ENCODE results near the gene DCAF12.

Gene DCAF12

DNA sequence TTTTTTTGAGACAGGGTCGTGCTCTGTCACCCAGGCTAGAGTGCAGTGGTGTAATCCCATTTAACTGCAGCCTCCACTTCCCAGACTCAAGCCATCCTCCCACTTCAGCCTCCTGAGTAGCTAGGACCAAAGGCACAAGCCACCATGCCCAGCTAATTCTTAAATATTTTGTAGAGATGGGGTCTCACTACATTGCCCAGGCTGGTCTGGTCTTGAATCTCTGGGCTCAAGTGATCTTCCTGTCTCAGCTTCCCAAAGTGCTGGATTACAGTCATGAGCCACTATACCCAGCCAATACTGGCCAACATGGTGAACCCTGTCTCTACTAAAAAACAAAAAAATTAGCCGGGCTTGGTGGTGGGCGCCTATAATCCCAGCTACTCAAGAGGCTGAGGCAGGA lies 6.8 kb downstream of the DCAF12 start:
- no peak for TF ChIP-seq JUND (IDR thresholded peaks at IDR 0.05; ENCODE audit: low read depth)
- in situ Hi-C loops (cut with HindIII; ENCODE audit: low pct_unique_long_range_greater_than_20kb, low sequenced_read_pairs) = no loop called here
- no peak for DNase-seq (ENCODE audit: low read depth in 1 of 2, low spot score in 1 of 2)

DNA sequence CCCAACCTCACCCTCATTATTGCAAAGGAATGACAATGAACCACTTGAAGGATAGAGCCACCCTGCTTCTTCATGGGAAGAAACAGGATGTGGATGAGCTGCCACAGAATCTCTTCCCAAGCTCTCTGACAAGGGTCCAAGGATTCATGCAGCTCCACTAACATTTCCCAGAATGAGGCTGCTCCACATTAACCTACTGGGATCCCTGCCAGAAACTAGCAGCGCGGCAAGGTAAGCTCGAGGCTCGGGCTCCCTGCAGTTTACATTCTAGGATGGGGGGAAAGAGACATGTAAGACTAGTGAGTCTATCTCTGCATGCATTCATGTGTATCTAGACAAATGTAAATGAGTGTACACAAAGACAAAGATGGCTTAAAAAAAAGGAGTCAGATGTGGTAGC lies 12.1 kb downstream of the DCAF12 start:
- no peak for DNase-seq (ENCODE audit: low read depth in 1 of 2, low spot score in 1 of 2)
- in situ Hi-C loops (cut with HindIII; ENCODE audit: low pct_unique_long_range_greater_than_20kb, low sequenced_read_pairs) = no loop called here
- TF ChIP-seq JUND (IDR thresholded peaks at IDR 0.05; ENCODE audit: low read depth) = no peak

DNA sequence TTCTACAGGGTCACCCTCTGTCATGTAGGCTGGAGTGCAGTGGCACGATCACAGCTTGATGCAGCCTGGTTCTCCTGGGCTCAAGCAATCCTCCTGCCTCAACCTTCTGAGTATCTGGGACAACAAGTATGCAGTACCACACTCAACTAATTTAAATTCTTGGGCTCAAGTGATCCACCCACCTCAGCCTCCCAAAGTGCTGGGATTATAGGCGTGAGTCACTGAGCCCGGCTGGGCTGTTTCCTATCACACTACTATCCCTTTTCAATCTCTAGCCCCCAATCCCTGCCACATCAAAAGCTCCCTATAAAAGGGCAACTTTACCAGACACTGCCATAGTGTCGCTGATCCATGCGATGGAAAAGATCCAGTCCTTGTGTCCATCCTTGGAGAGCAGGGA lies 20.4 kb downstream of the DCAF12 start:
- DNase-seq (ENCODE audit: low read depth in 1 of 2, low spot score in 1 of 2) = no peak
- in situ Hi-C loops (cut with HindIII; ENCODE audit: low pct_unique_long_range_greater_than_20kb, low sequenced_read_pairs) = no loop called here

DNA sequence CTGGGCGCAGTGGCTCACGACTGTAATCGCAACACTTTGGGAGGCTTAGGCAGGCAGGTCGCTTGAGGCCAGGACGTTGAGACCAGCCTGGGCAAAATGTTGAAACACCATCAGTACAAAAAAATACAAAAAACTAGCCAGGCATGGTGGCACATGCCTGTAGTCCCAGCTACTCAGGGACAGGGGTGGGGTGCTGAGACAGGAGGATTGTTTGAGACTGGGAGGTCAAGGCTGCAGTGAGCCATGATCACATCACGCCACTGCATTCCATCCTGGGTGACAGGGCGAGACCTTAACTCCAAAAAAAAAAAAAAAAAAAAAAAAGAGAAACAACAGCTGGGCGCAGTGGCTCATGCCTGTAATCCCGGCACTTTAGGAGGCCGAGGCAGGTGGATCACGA lies 23.7 kb downstream of the DCAF12 start:
- in situ Hi-C loops (cut with HindIII; ENCODE audit: low pct_unique_long_range_greater_than_20kb, low sequenced_read_pairs) = no loop called here
- DNase-seq (ENCODE audit: low read depth in 1 of 2, low spot score in 1 of 2) = no peak
- TF ChIP-seq JUND (IDR thresholded peaks at IDR 0.05; ENCODE audit: low read depth) = no peak

More for the DNA sequence above, 20.4 kb downstream of the DCAF12 start:
- no peak for TF ChIP-seq JUND (IDR thresholded peaks at IDR 0.05; ENCODE audit: low read depth)

DNA sequence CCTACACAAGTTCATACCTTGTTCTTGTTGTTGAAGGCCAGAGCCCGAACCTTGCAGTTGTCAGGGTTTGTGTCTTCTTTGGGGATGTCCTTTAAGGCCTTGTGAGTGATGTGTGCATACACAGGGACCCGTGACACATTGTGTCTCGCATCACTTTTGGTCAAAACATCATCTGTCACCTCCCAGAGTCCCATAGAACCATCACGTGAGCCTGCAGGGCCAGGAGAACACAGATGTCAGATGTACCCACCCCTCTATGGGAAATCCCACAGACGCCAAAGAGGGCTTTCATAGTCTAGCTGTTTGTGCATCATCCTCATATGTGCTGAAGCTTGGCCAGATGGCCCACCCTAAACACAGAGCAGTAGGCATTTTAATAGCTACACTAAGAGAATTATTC lies 28.2 kb downstream of the DCAF12 start:
- in situ Hi-C loops (cut with HindIII; ENCODE audit: low pct_unique_long_range_greater_than_20kb, low sequenced_read_pairs) = no loop called here
- TF ChIP-seq JUND (IDR thresholded peaks at IDR 0.05; ENCODE audit: low read depth) = no peak
- no peak for DNase-seq (ENCODE audit: low read depth in 1 of 2, low spot score in 1 of 2)

DNA sequence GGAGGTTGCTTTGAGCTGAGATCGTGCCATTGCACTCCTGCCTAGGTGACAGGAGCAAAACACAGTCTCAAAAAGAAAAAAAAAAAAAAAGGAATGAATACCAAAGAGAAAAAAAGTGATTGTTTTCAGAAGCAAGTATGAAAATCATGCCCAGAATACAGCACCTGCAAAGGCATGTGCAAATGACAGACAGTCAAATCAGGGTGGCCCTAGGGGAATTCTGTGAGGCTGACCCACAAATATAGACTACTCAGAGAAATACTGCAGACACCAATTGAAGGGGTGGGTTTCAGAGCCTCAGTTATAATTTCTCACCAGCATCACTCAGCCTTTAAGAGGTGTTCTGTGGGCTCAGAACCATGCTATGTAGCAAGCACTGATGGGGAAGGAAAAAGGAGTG lies 28.6 kb downstream of the DCAF12 start:
- in situ Hi-C loops (cut with HindIII; ENCODE audit: low pct_unique_long_range_greater_than_20kb, low sequenced_read_pairs) = no loop called here
- TF ChIP-seq JUND (IDR thresholded peaks at IDR 0.05; ENCODE audit: low read depth) = no peak
- DNase-seq (ENCODE audit: low read depth in 1 of 2, low spot score in 1 of 2) = no peak

DNA sequence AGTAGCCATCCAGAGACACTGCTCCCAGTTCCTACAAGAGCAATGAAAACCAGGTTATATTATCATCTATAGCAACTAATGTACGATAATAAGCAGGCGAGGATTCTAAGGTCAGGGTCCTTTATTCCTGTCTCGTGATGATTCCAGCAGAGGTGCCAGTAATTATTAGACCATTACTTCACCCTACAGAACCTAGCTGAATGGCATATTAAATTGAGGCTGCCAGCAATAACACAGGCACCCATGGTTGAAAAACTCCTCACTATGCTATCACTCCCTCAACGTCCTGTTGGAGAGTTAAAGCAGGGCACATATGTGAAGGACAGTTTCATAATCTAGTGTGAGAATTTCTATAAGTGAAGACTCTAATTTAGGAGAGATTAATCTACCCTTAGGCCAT lies 29.7 kb downstream of the DCAF12 start:
- TF ChIP-seq JUND (IDR thresholded peaks at IDR 0.05; ENCODE audit: low read depth) = no peak
- in situ Hi-C loops (cut with HindIII; ENCODE audit: low pct_unique_long_range_greater_than_20kb, low sequenced_read_pairs) = no loop called here
- no peak for DNase-seq (ENCODE audit: low read depth in 1 of 2, low spot score in 1 of 2)

DNA sequence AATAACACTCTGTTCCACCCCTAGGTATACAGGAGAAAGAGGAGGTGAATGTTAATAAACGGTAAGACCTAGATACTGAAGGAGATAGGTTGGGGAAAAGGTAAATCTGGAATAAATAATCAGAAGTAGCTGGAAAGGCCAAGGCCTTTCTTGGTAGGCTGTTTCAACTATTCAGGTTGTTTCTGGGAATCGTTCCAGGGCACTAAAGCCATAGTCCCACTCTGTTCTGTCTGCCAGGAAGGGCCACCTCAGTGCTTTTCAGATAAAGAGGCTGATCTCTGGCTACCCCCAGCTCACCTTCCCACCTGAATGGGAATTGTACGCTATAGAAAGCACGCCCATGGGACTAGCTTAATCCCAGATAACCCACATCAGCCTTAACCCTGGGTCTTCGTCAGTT lies 32.9 kb downstream of the DCAF12 start:
- TF ChIP-seq JUND (IDR thresholded peaks at IDR 0.05; ENCODE audit: low read depth) = no peak
- no peak for DNase-seq (ENCODE audit: low read depth in 1 of 2, low spot score in 1 of 2)
- in situ Hi-C loops (cut with HindIII; ENCODE audit: low pct_unique_long_range_greater_than_20kb, low sequenced_read_pairs) = no loop called here

DNA sequence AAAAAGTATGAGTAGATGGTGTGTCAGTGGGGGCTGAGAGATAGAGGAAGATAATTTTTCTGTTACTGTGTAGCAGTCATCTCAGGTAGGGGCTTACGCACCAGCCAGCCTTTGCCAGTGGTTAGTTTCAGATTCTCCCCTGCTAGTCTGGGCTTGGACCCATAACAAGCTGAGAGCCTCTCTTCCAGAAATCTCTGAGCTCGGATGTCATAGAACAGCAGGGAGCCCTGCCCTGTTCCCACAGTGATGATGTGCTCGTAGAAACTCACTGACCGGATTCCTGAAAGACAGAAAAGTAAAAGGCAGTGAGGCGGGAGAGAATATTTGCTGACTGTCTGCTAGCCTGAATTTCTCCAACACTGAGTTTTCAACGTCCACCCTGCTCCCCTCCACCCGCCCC lies 37.2 kb downstream of the DCAF12 start:
- in situ Hi-C loops (cut with HindIII; ENCODE audit: low pct_unique_long_range_greater_than_20kb, low sequenced_read_pairs) = no loop called here
- TF ChIP-seq JUND (IDR thresholded peaks at IDR 0.05; ENCODE audit: low read depth) = no peak
- DNase-seq (ENCODE audit: low read depth in 1 of 2, low spot score in 1 of 2) = no peak

DNA sequence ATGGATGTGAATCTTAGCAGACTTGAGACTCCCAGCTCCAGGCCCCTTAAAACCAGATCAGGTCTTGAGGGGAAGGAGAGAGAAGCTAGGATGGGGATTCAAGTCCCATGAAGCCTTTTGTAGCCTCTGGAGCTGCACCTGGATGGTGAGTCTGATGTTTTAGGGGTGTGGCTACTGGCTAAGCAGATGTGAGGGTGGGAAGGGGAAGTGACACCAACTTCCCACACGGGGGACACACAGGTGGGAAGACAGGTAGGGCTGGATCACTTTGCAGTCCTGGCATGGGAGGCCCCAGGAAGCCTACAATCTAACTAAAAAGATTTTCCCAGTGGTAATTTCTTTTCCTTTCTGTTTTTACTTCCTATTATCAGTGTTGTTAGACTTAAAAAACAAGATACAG lies 39.1 kb downstream of the DCAF12 start:
- DNase-seq (ENCODE audit: low read depth in 1 of 2, low spot score in 1 of 2) = no peak
- in situ Hi-C loops (cut with HindIII; ENCODE audit: low pct_unique_long_range_greater_than_20kb, low sequenced_read_pairs) = no loop called here
- no peak for TF ChIP-seq JUND (IDR thresholded peaks at IDR 0.05; ENCODE audit: low read depth)

DNA sequence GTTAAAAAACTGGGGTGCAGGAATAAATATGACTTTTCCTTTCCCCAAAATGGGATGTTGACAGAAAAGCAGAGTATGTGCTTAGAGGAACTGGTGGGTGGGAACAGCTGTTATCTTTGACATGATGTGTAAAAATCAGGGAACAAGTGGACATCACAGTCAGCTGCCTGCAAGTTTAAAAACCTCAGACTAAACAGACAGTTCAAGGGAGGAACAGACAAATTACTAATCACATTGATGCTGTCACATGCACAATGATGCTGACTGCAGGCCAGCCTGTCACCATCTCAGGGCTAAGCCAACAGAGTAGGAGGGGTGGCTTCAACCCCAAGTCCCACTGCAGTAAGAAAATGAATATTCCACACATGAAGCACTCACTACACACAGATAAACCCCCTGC lies 39.6 kb downstream of the DCAF12 start:
- in situ Hi-C loops (cut with HindIII; ENCODE audit: low pct_unique_long_range_greater_than_20kb, low sequenced_read_pairs) = no loop called here
- no peak for TF ChIP-seq JUND (IDR thresholded peaks at IDR 0.05; ENCODE audit: low read depth)
- DNase-seq (ENCODE audit: low read depth in 1 of 2, low spot score in 1 of 2) = no peak

DNA sequence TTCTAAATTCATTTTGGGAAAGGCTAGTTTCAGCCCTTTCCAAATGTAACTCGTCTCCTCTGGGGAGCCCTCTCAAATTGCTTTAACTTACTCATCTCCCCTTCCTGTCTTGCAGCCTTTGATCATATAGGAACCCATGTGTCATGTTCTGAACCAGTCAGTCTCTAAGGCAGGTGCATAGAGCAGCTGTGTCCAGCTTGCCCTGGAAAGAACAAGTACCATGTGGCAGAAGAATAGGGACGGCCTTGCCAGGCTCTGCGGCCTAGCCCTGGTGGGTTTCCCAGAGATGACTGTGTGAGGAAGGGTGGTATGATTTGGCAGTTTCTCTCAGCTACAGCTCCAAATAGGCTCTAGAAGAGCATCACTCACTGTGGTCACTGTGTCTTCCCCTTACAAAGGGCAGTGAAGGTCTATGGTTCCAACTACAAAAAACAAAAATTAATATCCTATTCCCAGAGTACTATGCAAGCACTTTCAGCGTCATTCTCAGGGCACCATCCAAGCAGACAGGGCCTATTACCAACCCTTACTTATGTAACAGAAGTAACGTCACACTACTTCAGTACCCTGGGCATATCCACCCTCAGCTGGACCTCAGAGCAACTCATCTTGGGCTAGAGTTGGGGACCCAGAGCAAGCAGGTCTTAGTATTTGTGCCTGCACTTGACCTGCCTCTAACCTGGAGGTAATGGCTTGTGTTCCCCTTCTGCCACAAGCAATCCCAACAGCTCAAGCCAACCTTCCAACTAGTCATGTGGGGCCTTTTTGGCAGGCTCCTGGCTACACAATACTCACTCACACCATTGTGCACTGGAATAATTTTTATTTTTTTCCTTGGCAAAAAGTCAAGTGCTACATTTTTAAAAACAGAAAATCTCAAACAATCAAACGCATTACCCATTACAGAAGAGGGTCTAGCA lies 40.7 kb downstream of the DCAF12 start:
- DNase-seq (ENCODE audit: low read depth in 1 of 2, low spot score in 1 of 2) = no peak
- no peak for TF ChIP-seq JUND (IDR thresholded peaks at IDR 0.05; ENCODE audit: low read depth)
- in situ Hi-C loops (cut with HindIII; ENCODE audit: low pct_unique_long_range_greater_than_20kb, low sequenced_read_pairs) = no loop called here

DNA sequence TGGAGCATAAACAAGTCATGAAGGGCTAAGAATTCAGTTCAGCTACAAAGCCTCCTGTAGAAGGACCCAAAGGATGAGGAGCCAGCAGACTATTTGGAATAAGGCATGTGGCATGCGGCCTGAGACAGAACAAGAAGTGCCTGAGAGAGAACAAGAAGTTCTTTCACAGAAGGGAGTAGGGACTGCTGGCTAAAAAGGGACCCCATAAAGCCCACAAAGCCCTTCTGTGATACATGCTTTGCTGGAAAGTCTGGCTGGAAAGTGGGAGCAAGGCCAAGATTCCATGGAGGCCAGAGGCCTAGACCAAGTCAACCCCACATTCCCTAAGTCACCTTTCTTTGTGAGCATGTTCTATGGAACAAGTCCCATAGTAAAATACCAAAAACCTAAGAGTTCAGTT lies 41.9 kb downstream of the DCAF12 start:
- no peak for DNase-seq (ENCODE audit: low read depth in 1 of 2, low spot score in 1 of 2)
- in situ Hi-C loops (cut with HindIII; ENCODE audit: low pct_unique_long_range_greater_than_20kb, low sequenced_read_pairs) = no loop called here
- TF ChIP-seq JUND (IDR thresholded peaks at IDR 0.05; ENCODE audit: low read depth) = no peak

DNA sequence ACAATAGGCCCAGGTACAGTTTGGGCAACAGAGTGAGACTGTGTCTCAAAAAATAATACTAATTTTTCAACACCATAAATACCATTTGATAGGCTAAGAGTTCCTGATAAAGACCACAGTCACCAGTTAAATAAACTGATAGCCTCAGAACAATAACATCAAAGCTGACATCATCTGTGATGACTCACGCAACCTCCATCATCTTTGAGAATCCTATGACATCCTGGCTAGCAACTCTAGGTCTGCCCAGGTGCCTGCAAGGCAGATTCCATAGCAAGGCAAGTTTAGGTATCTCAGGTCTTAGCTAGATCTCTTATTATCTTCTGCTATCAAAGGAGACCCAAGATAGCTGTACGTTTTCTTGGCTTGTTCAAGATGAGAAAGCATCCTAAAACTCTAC lies 47.3 kb downstream of the DCAF12 start:
- TF ChIP-seq JUND (IDR thresholded peaks at IDR 0.05; ENCODE audit: low read depth) = no peak
- in situ Hi-C loops (cut with HindIII; ENCODE audit: low pct_unique_long_range_greater_than_20kb, low sequenced_read_pairs) = no loop called here
- no peak for DNase-seq (ENCODE audit: low read depth in 1 of 2, low spot score in 1 of 2)

Data from T47D (cell line).